Right lobe of liver (tissue), 4 donors: Measurements from ENCODE around the gene ZNF280C.

Experiments
- CTCF ChIP-seq, 4 donors: fragments of 200-600 bp in 3 of 4; fragments of 450-650 bp in 1 of 4; IDR thresholded peaks; one replicate each; pipeline versions ENCODE4 v1.5.1 to v1.8.0; 2016 to 2022; ENCODE audit warnings: antibody characterized with exemption in 4 of 4, mild to moderate bottlenecking in 2 of 4
- POLR2A ChIP-seq: fragments of 450-650 bp; IDR thresholded peaks from one replicate; pipeline ENCODE4 v1.6.1; 2017; ENCODE audit warnings: antibody characterized with exemption, mild to moderate bottlenecking
- donor health status: DM: no; HTN: no; CAD: no.
- donor health status: DM: no; HTN: no; CAD: no.
- donor health status: DM: no; HTN: yes; CAD: no.

GRCh38 chrX:130186651-130187050 lies 82.0 kb downstream of the ZNF280C start:
- TF ChIP-seq CTCF (IDR thresholded peaks at IDR 0.05) (no peak), POLR2A (no peak)
